Measurements from ENCODE around the gene MIDN.

MIDN gene

GRCh38 chr19:1295169-1296012 is 47.0 kb downstream of the MIDN start:
- no peak for TF ChIP-seq CTCF (IDR thresholded peaks at IDR 0.05; ENCODE audit: low read depth, low read length)
- H3K4me3 ChIP-seq (ENCODE audit: low read depth, low read length) = no peak overlapping the region

- no peak overlapping the region for H3K4me3 ChIP-seq (ENCODE audit: low read depth, low read length)
- TF ChIP-seq CTCF (IDR thresholded peaks at IDR 0.05; ENCODE audit: low read depth, low read length) = no peak
These were observed 47.7 kb downstream of the MIDN start for GRCh38 chr19:1296078-1296477.

- no peak for TF ChIP-seq CTCF (IDR thresholded peaks at IDR 0.05; ENCODE audit: low read depth, low read length)
- no peak overlapping the region for H3K4me3 ChIP-seq (ENCODE audit: low read depth, low read length)
These were observed 48.3 kb downstream of the MIDN start for GRCh38 chr19:1296575-1297271.

- H3K4me3 ChIP-seq (ENCODE audit: low read depth, low read length) = no peak overlapping the region
- no peak for TF ChIP-seq CTCF (IDR thresholded peaks at IDR 0.05; ENCODE audit: low read depth, low read length)
These were observed 49.9 kb downstream of the MIDN start for GRCh38 chr19:1298235-1298634.

GRCh38 chr19:1299801-1300200 is 51.4 kb downstream of the MIDN start:
- TF ChIP-seq CTCF (IDR thresholded peaks at IDR 0.05; ENCODE audit: low read depth, low read length) = no peak
- H3K4me3 ChIP-seq (ENCODE audit: low read depth, low read length) = no peak overlapping the region

- no peak for TF ChIP-seq CTCF (IDR thresholded peaks at IDR 0.05; ENCODE audit: low read depth, low read length)
- no peak overlapping the region for H3K4me3 ChIP-seq (ENCODE audit: low read depth, low read length)
These were observed 52.5 kb downstream of the MIDN start for GRCh38 chr19:1300744-1301490.
